GM18907 (cell line): ENCODE measurements around the gene FOXK2.

Source experiments
- ATAC-seq: cut with Tn5 transposase; IDR thresholded peaks from one replicate; pipeline ENCODE4 v1.9.1; 2021; ENCODE audit warnings: mild to moderate bottlenecking, moderate library complexity; ENCODE audit not compliant: unreplicated experiment

FOXK2 gene

GRCh38 chr17:82601447-82602000, 82.0 kb downstream of the FOXK2 start:
- no peak for ATAC-seq

- ATAC-seq, result no peak
Measured at GRCh38 chr17:82602487-82602886, 83.0 kb downstream of the FOXK2 start.

DNA sequence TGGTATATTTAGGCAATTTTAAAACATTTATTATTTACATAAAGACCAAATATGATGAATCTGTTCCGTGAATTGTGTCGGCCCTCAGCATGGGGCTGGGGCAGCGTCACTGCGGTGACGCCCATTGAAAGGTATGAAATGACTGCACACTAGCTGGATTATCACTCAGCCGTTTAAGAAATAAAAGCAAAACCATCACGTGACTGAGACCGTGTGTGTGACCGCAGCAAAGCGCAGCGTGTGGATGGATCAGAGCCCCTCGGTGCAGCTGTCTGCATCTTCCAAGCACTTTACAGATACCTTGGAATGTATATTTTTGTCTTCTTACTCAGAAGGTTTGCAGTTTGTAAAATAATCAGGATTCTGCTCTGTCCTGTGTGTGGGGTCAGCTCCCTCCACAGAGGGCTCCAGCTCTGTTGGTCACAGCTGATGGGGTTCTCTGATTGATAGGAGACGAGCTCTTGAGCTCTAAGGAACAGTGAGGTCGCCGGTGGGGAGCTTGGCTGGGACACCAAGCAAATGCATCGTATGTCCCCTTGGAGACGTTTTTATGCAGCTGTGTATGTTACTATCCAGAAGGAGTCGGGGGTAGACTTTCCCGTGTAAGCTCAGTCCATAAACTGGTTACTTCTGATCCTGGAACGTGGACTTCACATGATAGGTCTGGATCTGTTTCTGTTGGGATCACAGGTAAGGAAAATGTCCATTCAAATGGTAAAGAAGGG, 83.6 kb downstream of the FOXK2 start:
- no peak for ATAC-seq

- no peak for ATAC-seq
Measured at GRCh38 chr17:82603981-82604448, 84.5 kb downstream of the FOXK2 start.

DNA sequence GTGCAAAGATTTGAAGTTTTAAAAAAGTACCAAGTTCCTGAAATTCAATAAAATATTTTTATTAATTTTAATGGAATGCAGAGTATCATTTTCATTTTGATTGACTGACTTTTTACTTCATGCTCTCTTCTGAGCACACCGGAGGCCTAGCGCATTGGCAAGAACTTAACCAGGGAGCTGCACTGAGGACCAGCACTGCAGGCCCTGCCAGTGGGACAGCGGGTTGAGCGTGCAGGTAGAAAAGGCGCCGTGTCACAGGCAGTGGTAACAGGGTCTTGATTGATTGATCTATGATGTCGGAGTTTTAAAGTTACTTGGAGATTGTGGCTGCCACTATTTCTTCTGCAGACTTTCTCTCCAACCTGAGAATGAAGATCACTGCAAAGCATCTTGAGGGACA, 85.0 kb downstream of the FOXK2 start:
- ATAC-seq, result no peak

GRCh38 chr17:82605939-82606600, 86.5 kb downstream of the FOXK2 start:
- ATAC-seq, result no peak

DNA sequence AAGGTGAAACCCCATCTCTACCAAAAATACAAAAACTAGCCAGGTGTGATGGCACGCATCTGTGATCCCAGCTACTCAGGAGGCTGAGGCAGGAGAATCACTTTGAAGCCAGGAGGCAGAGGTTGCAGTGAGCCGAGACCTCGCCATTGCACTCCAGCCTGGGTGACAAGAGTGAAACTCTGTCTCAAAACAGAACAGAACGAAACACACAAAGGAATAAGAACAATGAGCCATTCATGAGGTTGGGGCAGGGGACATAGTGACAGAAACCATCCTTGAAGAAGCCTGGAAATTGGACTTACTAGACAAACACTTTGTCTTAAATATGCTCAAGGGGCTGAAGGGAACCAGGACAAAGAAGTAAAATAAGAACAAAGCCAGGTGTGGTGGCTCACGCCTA, 89.3 kb downstream of the FOXK2 start:
- no peak for ATAC-seq

GRCh38 chr17:82609655-82610054, 90.1 kb downstream of the FOXK2 start:
- no peak for ATAC-seq

DNA sequence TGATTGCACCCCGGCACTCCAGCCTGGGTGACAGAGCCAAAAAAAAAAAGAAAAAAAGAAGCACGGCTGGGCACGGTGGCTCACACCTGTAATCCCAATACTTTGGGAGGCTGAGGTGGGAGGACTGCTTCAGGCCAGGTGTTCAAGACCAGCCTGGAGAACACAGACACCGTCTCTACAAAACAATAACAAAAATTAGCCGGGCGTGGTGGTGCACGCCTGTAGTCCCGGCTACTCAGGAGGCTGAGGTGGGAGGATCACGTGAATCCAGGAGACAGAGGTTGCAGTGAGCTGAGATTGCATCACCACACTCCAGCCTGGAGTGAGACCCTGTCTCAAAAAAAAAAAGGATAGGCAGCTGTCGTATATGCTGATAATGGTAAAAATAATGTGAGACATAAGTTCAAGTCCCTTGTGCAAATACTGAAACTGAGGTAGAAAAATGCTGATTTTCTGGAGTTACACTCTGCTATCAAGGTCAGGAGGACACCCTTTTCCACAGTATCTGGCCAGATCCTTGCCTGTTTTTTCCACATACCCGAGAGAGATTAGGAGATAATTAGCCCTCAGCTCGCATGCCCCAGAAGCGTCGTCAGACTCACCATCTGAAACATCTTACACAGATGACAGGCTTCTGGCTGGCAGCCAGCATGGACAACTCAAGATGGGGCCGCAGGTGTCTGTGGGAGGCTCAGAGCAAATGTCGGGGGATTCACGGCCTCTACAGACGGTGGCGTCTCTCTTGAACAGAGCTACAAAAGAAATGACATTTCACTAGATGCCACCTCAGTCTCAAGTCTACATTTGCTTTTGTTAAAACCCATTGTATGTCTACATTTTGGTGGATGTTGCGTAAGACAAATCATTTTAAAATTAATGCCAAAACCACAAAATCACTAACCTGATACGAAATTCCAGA, 91.9 kb downstream of the FOXK2 start:
- ATAC-seq, result no peak

DNA sequence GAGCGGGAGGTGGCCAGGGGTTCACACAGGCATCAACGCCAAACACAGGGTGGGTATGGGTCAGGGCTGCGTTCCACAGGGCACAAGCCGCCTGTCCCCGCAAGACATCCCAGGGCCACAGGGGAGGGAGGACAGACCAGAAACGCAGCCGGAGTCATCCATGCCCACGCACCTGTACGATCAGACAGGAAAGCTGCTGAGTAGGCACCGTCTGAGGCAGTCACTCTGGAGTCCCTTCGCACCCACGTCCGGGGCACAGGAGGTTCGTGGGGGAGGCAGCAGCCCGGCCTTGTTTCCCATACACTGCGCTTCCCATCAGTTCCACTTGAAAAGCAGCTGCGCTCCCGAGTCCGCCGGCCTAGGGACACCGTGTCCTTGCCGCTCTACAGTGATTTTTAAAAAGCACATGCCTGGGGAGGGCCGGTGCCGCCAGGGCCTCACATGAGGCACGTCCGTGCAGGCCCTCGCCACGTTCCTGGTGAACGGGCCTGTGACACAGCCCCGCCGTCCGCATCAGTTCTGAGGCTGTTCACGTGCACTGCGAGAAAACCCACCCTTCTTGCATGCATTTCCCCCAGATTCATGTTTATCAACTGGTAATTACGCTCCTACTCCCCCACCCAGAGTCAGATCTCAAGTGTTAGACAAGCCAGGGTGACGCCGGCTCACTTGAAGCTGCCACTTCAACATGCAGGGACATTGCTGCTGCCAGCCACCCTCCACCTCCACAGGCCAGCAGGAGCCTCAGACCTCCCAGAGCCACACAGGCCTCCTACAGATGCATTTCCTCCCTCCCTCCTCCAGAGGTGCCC, 94.0 kb downstream of the FOXK2 start:
- no peak for ATAC-seq

DNA sequence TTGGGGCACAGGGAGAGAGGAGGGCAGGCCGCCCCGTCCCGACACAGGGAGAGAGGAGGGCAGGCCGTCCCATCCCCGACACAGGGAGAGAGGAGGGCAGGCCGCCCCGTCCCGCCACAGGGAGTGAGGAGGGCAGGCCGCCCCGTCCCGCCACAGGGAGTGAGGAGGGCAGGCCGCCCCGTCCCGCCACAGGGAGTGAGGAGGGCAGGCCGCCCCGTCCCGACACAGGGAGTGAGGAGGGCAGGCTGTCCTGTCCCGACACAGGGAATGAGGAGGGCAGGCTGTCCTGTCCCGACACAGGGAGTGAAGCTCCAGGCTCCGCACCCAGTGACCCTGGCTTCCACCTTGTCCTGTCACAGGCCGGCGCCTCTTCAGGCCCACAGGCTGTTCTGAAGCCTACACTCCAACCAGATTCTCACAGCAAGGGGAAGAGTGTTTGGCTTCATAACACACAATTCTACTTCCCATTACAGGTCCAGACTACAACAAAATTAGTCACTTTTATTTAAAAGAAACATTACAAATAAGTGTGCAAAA, 94.6 kb downstream of the FOXK2 start:
- no peak for ATAC-seq

- ATAC-seq, result no peak
Measured at GRCh38 chr17:82615084-82616020, 95.8 kb downstream of the FOXK2 start.

- ATAC-seq, result no peak
Measured at GRCh38 chr17:82616021-82616711, 96.6 kb downstream of the FOXK2 start.

GRCh38 chr17:82619211-82619610, 99.7 kb downstream of the FOXK2 start:
- no peak for ATAC-seq

DNA sequence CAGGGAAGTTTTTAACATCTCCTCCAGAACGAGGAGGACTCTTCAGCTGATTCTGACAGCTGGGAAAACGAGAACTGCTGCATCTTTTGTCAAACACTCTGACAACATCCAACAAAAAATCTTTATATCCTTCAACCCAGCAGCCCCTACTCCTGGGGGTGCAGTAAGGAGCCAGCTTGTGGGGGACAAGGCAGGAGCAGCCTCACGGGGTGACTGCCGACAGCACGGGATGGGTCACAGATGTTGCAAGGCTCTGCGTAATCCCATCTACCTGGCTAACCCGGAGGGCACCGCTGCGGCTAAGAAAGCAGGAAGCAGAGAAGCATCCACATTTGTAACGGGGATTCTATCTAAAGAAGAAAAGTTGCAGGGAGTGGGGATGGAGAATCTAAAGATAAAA, 100.1 kb downstream of the FOXK2 start:
- no peak for ATAC-seq

GRCh38 chr17:82623707-82624106, 104.2 kb downstream of the FOXK2 start:
- no peak for ATAC-seq

GRCh38 chr17:82627405-82627804, 107.9 kb downstream of the FOXK2 start:
- ATAC-seq, result no peak

DNA sequence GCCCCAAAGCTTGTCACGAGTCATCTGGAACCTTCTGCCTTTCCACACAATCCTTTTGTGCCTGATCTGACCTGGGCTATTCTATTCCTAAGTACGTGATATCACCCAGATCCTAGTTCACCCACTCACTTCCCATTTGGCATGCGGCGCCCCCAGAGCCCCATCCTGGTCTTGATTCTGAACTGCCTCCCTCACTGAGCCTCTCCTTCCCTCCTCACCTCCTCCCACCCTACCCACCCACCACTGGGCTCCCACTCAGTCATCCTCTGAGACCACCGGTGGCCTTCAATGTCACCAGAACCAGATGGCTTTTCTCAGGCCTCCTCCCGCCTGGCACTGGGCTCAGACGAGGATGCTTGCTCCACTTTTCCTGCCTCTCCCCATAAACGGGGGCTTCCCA, 110.2 kb downstream of the FOXK2 start:
- no peak for ATAC-seq
